CD4-positive, CD25-positive, alpha-beta regulatory T cell (primary cell): ENCODE results near the gene SLC1A3. TPM values are rescaled to one million over a fixed set of nuclear protein-coding genes. Genes with fewer than 3 reads are reported as not detected.

Source experiments
- ATAC-seq, 2 donors: fragments of 150-1000 bp; cut with Tn5 transposase; one replicate each; pipeline ENCODE4 v1.10.0; 2021; ENCODE audit warnings: low read depth in 2 of 2, moderate number of reproducible peaks in 2 of 2, moderate library complexity in 1 of 2
- DNase-seq, 3 donors: peaks; one replicate each; pipeline versions ENCODE4 v3.0.0 to v3.0.0-alpha.2; 2012 to 2022; ENCODE audit warnings: mixed read lengths in 1 of 3
- H3K27ac ChIP-seq: one replicate; pipeline ENCODE4 v1.7.0; 2013; ENCODE audit warnings: mild to moderate bottlenecking, low read length; ENCODE audit not compliant: insufficient read depth, poor library complexity, severe bottlenecking
- H3K27me3 ChIP-seq: one replicate; pipeline ENCODE4 v1.7.0; 2013; ENCODE audit warnings: low read length; ENCODE audit not compliant: control insufficient read depth, insufficient read depth
- H3K36me3 ChIP-seq: one replicate; pipeline ENCODE4 v1.7.0; 2013; ENCODE audit warnings: mild to moderate bottlenecking, low read length, moderate library complexity; ENCODE audit not compliant: control insufficient read depth, insufficient read depth
- H3K4me1 ChIP-seq: 2 replicates; pipeline ENCODE4 v1.7.0; 2013; ENCODE audit warnings: mild to moderate bottlenecking, low read length; ENCODE audit not compliant: insufficient read depth, control insufficient read depth, poor library complexity, severe bottlenecking
- H3K4me3 ChIP-seq: one replicate; pipeline ENCODE4 v1.7.0; 2013; ENCODE audit warnings: low read depth, mild to moderate bottlenecking, low read length, moderate library complexity
- H3K9me3 ChIP-seq, 2 experiments: 1 replicate in 1 of 2; 2 replicates in 1 of 2; pipeline ENCODE4 v1.7.0; 2013; ENCODE audit warnings: low read length in 2 of 2, mild to moderate bottlenecking in 1 of 2, moderate library complexity in 1 of 2; ENCODE audit not compliant: control insufficient read depth in 2 of 2
- H3K27ac Mint-ChIP-seq, 3 donors: one replicate each; pipeline ENCODE4 v1.8.0; 2020 to 2022; ENCODE audit warnings: mild to moderate bottlenecking in 3 of 3, mixed read lengths in 3 of 3, moderate library complexity in 2 of 3
- H3K27me3 Mint-ChIP-seq: one replicate; pipeline ENCODE4 v1.8.0; 2022; ENCODE audit warnings: mild to moderate bottlenecking, mixed read lengths
- H3K36me3 Mint-ChIP-seq: one replicate; pipeline ENCODE4 v1.8.0; 2020; ENCODE audit warnings: mixed read lengths
- H3K4me1 Mint-ChIP-seq, 4 donors: one replicate each; pipeline ENCODE4 v1.8.0; 2020 to 2022; ENCODE audit warnings: mixed read lengths in 4 of 4, mild to moderate bottlenecking in 1 of 4
- H3K4me3 Mint-ChIP-seq, 4 donors: one replicate each; pipeline ENCODE4 v1.8.0; 2020 to 2022; ENCODE audit warnings: mild to moderate bottlenecking in 4 of 4, mixed read lengths in 4 of 4, moderate library complexity in 3 of 4
- H3K9me3 Mint-ChIP-seq, 7 donors: one replicate each; pipeline ENCODE4 v1.8.0; 2020 to 2022; ENCODE audit warnings: mixed read lengths in 7 of 7, mild to moderate bottlenecking in 3 of 7, moderate library complexity in 2 of 7
- polyA plus RNA-seq, 4 donors: library from polyadenylated mRNA; unstranded; fragments of 300-500 nt; fragmentation: Illumina TruSeq; gene quantifications; one replicate each; pipeline ENCODE4 v1.2.3, GENCODE V29; 2021
- total RNA-seq: library from RNA; stranded (reverse); gene quantifications from one replicate; pipeline ENCODE4 v1.2.3, GENCODE V29; 2022

The SLC1A3 gene
- total and polyA plus RNA-seq, 5 donors from 2014 or later, result not detected

GRCh38 chr5:36613241-36613640, 6.8 kb downstream of the SLC1A3 start:
- no peaks in the 10 kb centered on the region for H3K4me1 ChIP-seq
- DNase-seq, result no peak

GRCh38 chr5:36613771-36614656, 7.6 kb downstream of the SLC1A3 start:
- Mint-ChIP-seq H3K9me3 (peaks cover 0 to 2% (median 0%) of the 10 kb centered on the region in 7 donors), H3K27ac (no peak overlapping the region), H3K4me1 (no peaks in the 10 kb centered on the region), H3K27me3 (peaks cover 13% of the 10 kb centered on the region), H3K4me3 (no peak overlapping the region), H3K36me3 (no peaks in the 10 kb centered on the region)
- Histone ChIP-seq H3K4me3 (no peak overlapping the region), H3K36me3 (no peaks in the 10 kb centered on the region), H3K27me3 (peaks cover 7% of the 10 kb centered on the region), H3K27ac (no peak overlapping the region), H3K9me3 (no peaks in the 10 kb centered on the region), H3K4me1 (no peaks in the 10 kb centered on the region)
- ATAC-seq, result no peak
- DNase-seq, result no peak

More at GRCh38 chr5:36613241-36613640, 6.8 kb downstream of the SLC1A3 start:
- ATAC-seq, result no peak
- Histone ChIP-seq H3K36me3 (no peaks in the 10 kb centered on the region), H3K9me3 (no peaks in the 10 kb centered on the region), H3K27ac (no peak overlapping the region), H3K27me3 (peaks cover 14% of the 10 kb centered on the region), H3K4me3 (no peak overlapping the region)
- Mint-ChIP-seq H3K27me3 (peaks cover 17% of the 10 kb centered on the region), H3K4me3 (no peak overlapping the region), H3K9me3 (peaks cover 0 to 2% (median 0%) of the 10 kb centered on the region in 7 donors), H3K27ac (no peak overlapping the region), H3K36me3 (no peaks in the 10 kb centered on the region), H3K4me1 (no peaks in the 10 kb centered on the region)

GRCh38 chr5:36614657-36615308, 8.4 kb downstream of the SLC1A3 start:
- ATAC-seq (no peak), DNase-seq (no peak)
- H3K27ac Mint-ChIP-seq, result no peak overlapping the region
- Histone ChIP-seq H3K4me3 (no peak overlapping the region), H3K27ac (no peak overlapping the region), H3K36me3 (no peaks in the 10 kb centered on the region), H3K27me3 (no peaks in the 10 kb centered on the region), H3K4me1 (no peaks in the 10 kb centered on the region), H3K9me3 (no peaks in the 10 kb centered on the region)
- H3K9me3 Mint-ChIP-seq, result peaks cover 0 to 2% (median 0%) of the 10 kb centered on the region in 7 donors
- no peaks in the 10 kb centered on the region for H3K36me3 Mint-ChIP-seq
- H3K4me3 Mint-ChIP-seq, result no peak overlapping the region
- peaks cover 9% of the 10 kb centered on the region for H3K27me3 Mint-ChIP-seq
- H3K4me1 Mint-ChIP-seq, result no peaks in the 10 kb centered on the region

- no peaks in the 10 kb centered on the region for H3K36me3 Mint-ChIP-seq
- H3K4me1 Mint-ChIP-seq, result no peaks in the 10 kb centered on the region
- H3K4me3 Mint-ChIP-seq, result no peak overlapping the region
- H3K27ac ChIP-seq, result no peak overlapping the region
- H3K36me3 ChIP-seq, result no peaks in the 10 kb centered on the region
- no peak overlapping the region for H3K4me3 ChIP-seq
- no peaks in the 10 kb centered on the region for H3K9me3 ChIP-seq
- H3K27ac Mint-ChIP-seq, result no peak overlapping the region
- H3K27me3 ChIP-seq, result peaks cover 2% of the 10 kb centered on the region
- H3K4me1 ChIP-seq, result no peaks in the 10 kb centered on the region
- peaks cover 31% of the 10 kb centered on the region for H3K27me3 Mint-ChIP-seq
- ATAC-seq (no peak), DNase-seq (no peak)
- peaks cover 0 to 2% (median 0%) of the 10 kb centered on the region in 7 donors for H3K9me3 Mint-ChIP-seq
These were observed 12.7 kb downstream of the SLC1A3 start for GRCh38 chr5:36619012-36619635.

GRCh38 chr5:36621985-36622384, 15.6 kb downstream of the SLC1A3 start:
- no peaks in the 10 kb centered on the region for H3K4me1 Mint-ChIP-seq
- H3K27ac ChIP-seq, result no peak overlapping the region
- H3K36me3 Mint-ChIP-seq, result no peaks in the 10 kb centered on the region

GRCh38 chr5:36623832-36624231, 17.4 kb downstream of the SLC1A3 start:
- no peaks in the 10 kb centered on the region for H3K4me1 ChIP-seq
- Mint-ChIP-seq H3K27ac (no peak overlapping the region), H3K36me3 (no peaks in the 10 kb centered on the region), H3K27me3 (peaks cover 36% of the 10 kb centered on the region), H3K4me1 (no peaks in the 10 kb centered on the region), H3K4me3 (no peak overlapping the region), H3K9me3 (peaks cover 0 to 2% (median 0%) of the 10 kb centered on the region in 7 donors)
- H3K27ac ChIP-seq, result no peak overlapping the region
- DNase-seq, result no peak
- no peak for ATAC-seq
- peaks cover 2% of the 10 kb centered on the region for H3K27me3 ChIP-seq
- H3K4me3 ChIP-seq, result no peak overlapping the region
- no peaks in the 10 kb centered on the region for H3K36me3 ChIP-seq
- no peaks in the 10 kb centered on the region for H3K9me3 ChIP-seq

More at GRCh38 chr5:36621985-36622384, 15.6 kb downstream of the SLC1A3 start:
- no peak for DNase-seq
- ATAC-seq, result no peak
- Mint-ChIP-seq H3K27me3 (peaks cover 36% of the 10 kb centered on the region), H3K9me3 (peaks cover 0 to 2% (median 0%) of the 10 kb centered on the region in 7 donors), H3K4me3 (no peak overlapping the region), H3K27ac (no peak overlapping the region)
- no peaks in the 10 kb centered on the region for H3K4me1 ChIP-seq
- no peaks in the 10 kb centered on the region for H3K9me3 ChIP-seq
- no peak overlapping the region for H3K4me3 ChIP-seq
- H3K36me3 ChIP-seq, result no peaks in the 10 kb centered on the region
- peaks cover 2% of the 10 kb centered on the region for H3K27me3 ChIP-seq

- no peak overlapping the region for H3K4me3 ChIP-seq
- ATAC-seq, result no peak
- no peak overlapping the region for H3K27ac ChIP-seq
These were observed 17.9 kb downstream of the SLC1A3 start for GRCh38 chr5:36624277-36624676.

More at GRCh38 chr5:36624277-36624676, 17.9 kb downstream of the SLC1A3 start:
- Mint-ChIP-seq H3K9me3 (peaks cover 0 to 2% (median 0%) of the 10 kb centered on the region in 7 donors), H3K27me3 (peaks cover 36% of the 10 kb centered on the region), H3K4me1 (no peaks in the 10 kb centered on the region), H3K36me3 (no peaks in the 10 kb centered on the region), H3K4me3 (no peak overlapping the region), H3K27ac (no peak overlapping the region)
- H3K27me3 ChIP-seq, result peaks cover 2% of the 10 kb centered on the region
- H3K4me1 ChIP-seq, result no peaks in the 10 kb centered on the region
- no peaks in the 10 kb centered on the region for H3K9me3 ChIP-seq
- no peak for DNase-seq
- no peaks in the 10 kb centered on the region for H3K36me3 ChIP-seq
